K562 (cell line): ENCODE data around the gene SOX12. TPM values are rescaled to one million over a fixed set of nuclear protein-coding genes. Genes with fewer than 3 reads are reported as not detected.
"Not testable (repeated sequence)": the region's sequence is repeated elsewhere in the genome, so short reads cannot be mapped to it uniquely, and the experiment has no call there.

Source experiments
- ATAC-seq: fragments of 200-7000 bp; cut with Tn5 transposase; 3 replicates; pipeline ENCODE4 v1.9.1; 2020; ENCODE audit warnings: moderate library complexity
- BruUV-seq: library from RNA; stranded (reverse); fragments of 400-500 nt; replicated peaks from 2 replicates; lab custom pipeline; 2021; lab: Mats Ljungman, UMichigan
- CTCF ChIA-PET: fragments of 300-600 bp; formaldehyde crosslinking; extraction: SDS; loops from one replicate; lab custom pipeline; 2021; ENCODE audit warnings: low intra/inter-chr PET ratio; lab: Yijun Ruan, JAX
- POLR2A ChIA-PET: fragments of 300-600, 350-650 bp; sonication (Branson Sonifier 250); formaldehyde crosslinking; extraction: SDS; loops from one replicate; lab custom pipeline; 2021; ENCODE audit warnings: antibody characterized with exemption, inconsistent platforms; lab: Yijun Ruan, JAX
- DNase-seq, 4 experiments: peaks; one replicate each; pipeline versions ENCODE4 v3.0.0 to v3.0.0-alpha.2; 2011 to 2018; ENCODE audit warnings: low spot score in 3 of 4, mixed read lengths in 3 of 4; ENCODE audit errors: extremely low read depth in 1 of 4
- FAIRE-seq: peaks from 2 replicates; lab custom pipeline; 2011; peaks lifted over from hg19 to GRCh38; lab: Jason Lieb, UNC
- H2AFZ ChIP-seq: 2 replicates; pipeline ENCODE4 v1.6.0; 2011; ENCODE audit warnings: low read depth, low read length, control low read depth, inconsistent platforms
- H3K27ac ChIP-seq: fragments of 200-600 bp; 3 replicates; pipeline ENCODE4 v1.8.0; 2011; ENCODE audit warnings: low read depth, mild to moderate bottlenecking, control low read depth, inconsistent platforms, low read length, moderate library complexity, mixed read lengths; ENCODE audit errors: extremely low read depth
- H3K27me3 ChIP-seq, 2 experiments: fragments of 300-600 bp in 1 of 2; 2 replicates in 1 of 2; 3 replicates in 1 of 2; pipeline versions ENCODE4 v1.6.0 to v1.8.0; 2011; ENCODE audit warnings: inconsistent platforms in 2 of 2, low read length in 2 of 2, mild to moderate bottlenecking in 1 of 2, mixed read lengths in 1 of 2, moderate library complexity in 1 of 2; ENCODE audit not compliant: control insufficient read depth in 2 of 2, insufficient read depth in 2 of 2
- H3K36me3 ChIP-seq: fragments of 300-600 bp; 3 replicates; pipeline ENCODE4 v1.8.0; 2011; ENCODE audit warnings: mild to moderate bottlenecking, low read length, inconsistent platforms; ENCODE audit not compliant: control insufficient read depth, insufficient read depth
- H3K4me1 ChIP-seq, 2 experiments: fragments of 200-600 bp in 1 of 2; replicated peaks in 1 of 2; 2 replicates in 1 of 2; 3 replicates in 1 of 2; pipeline versions ENCODE4 v1.5.1 to v1.8.0; 2011; ENCODE audit warnings: inconsistent platforms in 2 of 2, low read length in 2 of 2, mild to moderate bottlenecking in 1 of 2, mixed read lengths in 1 of 2, moderate library complexity in 1 of 2; ENCODE audit not compliant: control insufficient read depth in 2 of 2, insufficient read depth in 2 of 2
- H3K4me2 ChIP-seq: 2 replicates; pipeline ENCODE4 v1.6.1; 2011; ENCODE audit warnings: low read length, control low read depth, inconsistent platforms, mixed read lengths; ENCODE audit not compliant: insufficient read depth
- H3K4me3 ChIP-seq: fragments of 200-600 bp; sonication (generic), shearing (Covaris generic); 2 replicates; pipeline ENCODE4 v1.5.1; 2016; ENCODE audit warnings: control low read depth, inconsistent platforms
- H3K79me2 ChIP-seq: fragments of 200-600 bp; 3 replicates; pipeline ENCODE4 v1.8.0; 2011; ENCODE audit warnings: low read length, inconsistent platforms; ENCODE audit not compliant: control insufficient read depth, insufficient read depth
- H3K9ac ChIP-seq, 2 experiments: 2 replicates each; pipeline versions ENCODE4 v1.6.0 to v1.6.1; 2011; ENCODE audit warnings: low read depth in 2 of 2, low read length in 2 of 2, control low read depth in 1 of 2, inconsistent platforms in 1 of 2, mild to moderate bottlenecking in 1 of 2, mixed read lengths in 1 of 2; ENCODE audit not compliant: insufficient read depth in 1 of 2
- H3K9me1 ChIP-seq: one replicate; pipeline ENCODE4 v1.6.0; 2011; ENCODE audit warnings: inconsistent platforms, mild to moderate bottlenecking, low read length, moderate library complexity; ENCODE audit not compliant: control insufficient read depth, insufficient read depth
- H3K9me3 ChIP-seq: replicated peaks from 2 replicates; pipeline ENCODE4 v1.5.1; 2011; ENCODE audit warnings: low read depth, low read length, inconsistent platforms; ENCODE audit not compliant: control insufficient read depth, insufficient read depth
- H4K20me1 ChIP-seq: replicated peaks from 2 replicates; pipeline ENCODE4 v1.6.1; 2011; ENCODE audit warnings: low read length, inconsistent platforms, mixed read lengths; ENCODE audit not compliant: control insufficient read depth, insufficient read depth
- RBM25 ChIP-seq: fragments of 200-400 bp; formaldehyde crosslinking; IDR thresholded peaks from 2 replicates; pipeline ENCODE4 v1.6.1; 2018; ENCODE audit warnings: low read length, low read depth, moderate library complexity; ENCODE audit not compliant: severe bottlenecking
- SNRNP70 ChIP-seq: fragments of 200-400 bp; formaldehyde crosslinking; optimal IDR thresholded peaks from 2 replicates; pipeline ENCODE3; 2017; ENCODE audit warnings: low read depth, low read length
- ZNF121 ChIP-seq: sonication (generic); formaldehyde crosslinking; conservative IDR thresholded peaks from 2 replicates; pipeline ENCODE4 v1.8.0; 2022; ENCODE audit warnings: missing genetic modification reagents
- WGBS: fragments of 100-300 bp; shearing (Covaris generic); methylation state at CpG from one replicate; pipeline ENCODE4 v1.1.6; 2016; ENCODE audit warnings: low coverage, mixed read lengths; ENCODE audit not compliant: insufficient coverage; ENCODE audit errors: missing lambda C conversion rate; 5-methylcytosine and 5-hydroxymethylcytosine counted together
- in situ Hi-C: fragments of 300-500 bp; cut with MboI; formaldehyde crosslinking; loops from 4 replicates; pipeline ENCODE4 v1.15.0; 2018; ENCODE audit warnings: inconsistent platforms, mixed read lengths
- intact Hi-C: fragments of 100-400 bp; cut with micrococcal nuclease; formaldehyde crosslinking; loops from 2 replicates; pipeline ENCODE4 v1.14.2; 2022
- polyA plus RNA-seq, 8 experiments: library from polyadenylated mRNA; depleted of rRNA in 4 of 8; stranded (reverse) in 5 of 8; unstranded in 3 of 8; fragments of >200 nt; fragmentation: Nextera tagmentation in 2 of 8; fragmentation: Illumina TruSeq in 1 of 8; extraction: Ambion mirVana in 2 of 8; extraction: Trizol in 1 of 8; gene quantifications; 2 replicates each; pipeline versions ENCODE4 v1.2.1 to v1.2.3, GENCODE V29; 2011 to 2014; ENCODE audit warnings: inconsistent platforms in 1 of 8, missing spikeins in 1 of 8
- total RNA-seq, 7 experiments: library from RNA; depleted of rRNA in 6 of 7; stranded (reverse); fragments of >200 nt in 6 of 7; fragmentation: Illumina TruSeq in 2 of 7; extraction: Trizol in 2 of 7; gene quantifications; 2 replicates each; pipeline versions ENCODE4 v1.2.1 to v1.2.3, GENCODE V29; 2011 to 2021; ENCODE audit warnings: low replicate concordance in 1 of 7

Gene SOX12
- total and polyA plus RNA-seq, 9 of the 15 experiments (the other 6 are each of a cell fraction or from before 2014, with no cell fraction given): 0.42 to 26.3 (median 2.6) TPM

GRCh38 chr20:334578-334977 is 9.2 kb downstream of the SOX12 start:
- Histone ChIP-seq H3K9me1 (peaks cover 3% of the 10 kb centered on the region), H3K79me2 (peaks cover 7% of the 10 kb centered on the region; the same call in 1 of the 3 replicates), H2AFZ (no peak overlapping the region), H3K9ac (no peak overlapping the region), H4K20me1 (peaks cover 8% of the 10 kb centered on the region; the same call in 1 of the 2 replicates), H3K4me3 (no peak overlapping the region), H3K9me3 (no peaks in the 10 kb centered on the region), H3K27me3 (no peaks in the 10 kb centered on the region), H3K36me3 (peaks cover 11% of the 10 kb centered on the region; the same call in 1 of the 3 replicates), H3K4me2 (no peak overlapping the region), H3K4me1 (peaks cover 7 to 8% of the 10 kb centered on the region in 2 experiments; a peak in 4 of 5 replicates), H3K27ac (no peak overlapping the region)
- intact Hi-C loops: no loop called here
- no TSS peak for BruUV-seq
- 76% methylated on average over 2 of the region's 8 CpGs for WGBS
- in situ Hi-C loops: no loop called here
- FAIRE-seq: no peak
- CTCF ChIA-PET: no interaction called here
- ATAC-seq: no peak
- TF ChIP-seq SNRNP70 (no peak), RBM25 (peak; percentile 37), ZNF121 (peak; percentile 91)
- DNase-seq: no peak
- POLR2A ChIA-PET: no interaction called here

GRCh38 chr20:336040-336439 is 10.7 kb downstream of the SOX12 start:
- CTCF ChIA-PET, ATAC-seq, H3K4me1 ChIP-seq, H2AFZ ChIP-seq, FAIRE-seq, H3K79me2 ChIP-seq, DNase-seq, H3K27ac ChIP-seq, H3K9me3 ChIP-seq, intact Hi-C loops, H3K4me3 ChIP-seq, H3K36me3 ChIP-seq, H4K20me1 ChIP-seq, BruUV-seq, H3K4me2 ChIP-seq, H3K9me1 ChIP-seq, H3K9ac ChIP-seq, in situ Hi-C loops, H3K27me3 ChIP-seq: not testable (repeated sequence)
- no CpG with 5 or more reads among the region's 1 CpG for WGBS
- POLR2A ChIA-PET: interaction anchor here (1.1 kb wide), 1 partner anchor 124 kb away, joined by 3 read pairs; no protein-coding TSS in a partner anchor
